ENCODE data around the gene ARFGAP2.

Gene ARFGAP2

DNA sequence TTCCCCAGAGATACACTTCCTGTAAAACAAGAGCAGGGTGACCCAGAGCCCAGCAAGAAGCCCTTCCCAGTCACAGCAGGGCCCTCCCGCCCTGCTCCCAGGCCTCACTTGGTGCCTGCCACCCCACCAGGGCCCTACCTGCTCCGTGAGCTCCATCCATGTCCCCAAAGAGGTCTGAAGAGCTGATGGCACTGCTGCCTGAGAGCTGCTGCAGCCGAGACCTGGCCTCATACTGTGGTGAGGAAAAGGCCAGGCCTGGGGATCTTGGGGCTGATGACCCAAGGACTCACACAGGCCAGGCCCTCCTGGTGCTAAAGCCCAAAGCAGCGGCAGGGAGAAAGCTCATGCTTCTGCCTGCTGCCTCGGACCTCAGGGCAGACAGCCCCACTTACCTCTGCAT lies 10.3 kb downstream of the ARFGAP2 start:
- DNase-seq = no peak

GRCh38 chr11:47165253-47165840 lies 11.3 kb downstream of the ARFGAP2 start:
- DNase-seq = no peak

DNA sequence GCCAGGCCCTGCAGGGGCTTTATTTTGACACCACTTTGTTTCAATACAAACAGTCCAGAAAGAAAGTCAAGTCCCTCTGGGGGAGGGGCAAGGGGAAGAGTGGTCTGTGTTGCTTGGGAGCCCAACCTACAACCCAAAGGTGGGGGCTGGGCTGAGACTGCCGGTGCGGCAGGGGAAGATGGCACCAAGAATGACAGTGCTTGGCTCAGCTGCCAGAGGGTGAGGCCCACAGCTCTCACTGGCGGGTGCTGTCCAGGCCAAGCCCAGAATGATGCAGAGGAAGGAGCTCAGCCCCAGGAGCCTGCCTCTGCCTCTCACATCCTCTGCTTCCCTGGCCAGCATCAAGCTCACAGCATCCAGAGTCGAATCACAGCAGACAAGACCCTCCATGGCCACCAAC lies 12.4 kb downstream of the ARFGAP2 start:
- DNase-seq = no peak

DNA sequence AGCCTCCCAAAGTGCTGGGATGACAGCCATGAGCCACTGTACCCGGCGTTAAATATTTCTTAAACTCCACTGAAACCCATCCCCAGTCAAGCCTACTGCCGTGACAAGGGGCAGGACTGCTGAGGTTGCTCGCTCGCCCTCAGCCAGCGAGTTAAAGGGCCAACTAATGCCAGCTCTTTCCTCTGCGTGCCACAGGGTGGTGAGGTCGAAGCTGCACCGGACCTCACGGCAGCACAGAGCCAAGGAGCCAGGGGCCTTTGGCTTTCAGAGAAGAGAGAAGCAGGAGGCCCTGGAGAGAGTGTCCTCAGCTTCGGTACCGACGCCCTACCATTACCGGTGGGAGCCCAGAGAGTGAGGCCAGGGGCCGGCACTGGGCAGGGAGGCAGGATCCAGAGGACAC lies 12.8 kb downstream of the ARFGAP2 start:
- no peak for DNase-seq

DNA sequence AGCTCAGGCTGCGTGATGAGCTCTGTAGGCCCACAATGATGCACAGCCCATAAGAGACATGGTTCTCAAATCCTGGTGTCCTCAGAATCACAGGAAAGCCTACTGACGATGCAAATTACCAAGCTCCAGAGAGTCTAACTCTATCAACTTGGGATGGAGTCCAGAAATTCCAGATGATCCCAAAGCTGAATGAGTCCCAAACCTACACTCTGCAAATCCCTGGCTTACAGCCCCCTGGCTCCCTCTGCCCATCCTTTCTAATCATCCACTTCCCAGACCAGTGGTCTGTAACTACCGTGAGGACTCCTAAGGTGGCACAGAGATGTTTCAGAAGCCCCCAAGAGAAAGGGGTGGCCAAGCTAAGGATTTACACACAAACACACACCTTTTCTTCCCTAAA lies 13.5 kb downstream of the ARFGAP2 start:
- DNase-seq = no peak

GRCh38 chr11:47162426-47162825 lies 14.3 kb downstream of the ARFGAP2 start:
- no peak for DNase-seq

DNA sequence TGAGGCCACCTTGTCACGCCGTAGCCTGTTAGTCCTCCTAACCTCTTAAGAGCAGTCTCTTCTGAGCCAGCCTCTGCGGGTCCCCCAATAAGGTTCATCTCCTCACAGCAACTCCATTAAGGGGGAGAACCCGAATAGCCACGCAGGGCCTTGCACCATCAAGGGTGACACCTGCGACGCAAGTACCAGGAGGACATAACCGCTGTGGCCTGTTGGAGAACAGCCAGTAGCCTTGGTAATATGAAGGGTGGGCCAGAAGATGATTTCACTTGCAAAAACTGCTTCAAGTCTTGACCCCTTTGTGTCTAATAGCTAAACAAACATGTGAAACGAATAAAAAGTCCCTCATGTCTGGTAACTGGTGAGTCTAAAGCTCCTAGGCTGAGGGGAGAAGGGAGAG lies 14.8 kb downstream of the ARFGAP2 start:
- DNase-seq = no peak

GRCh38 chr11:47161134-47161854 lies 15.4 kb downstream of the ARFGAP2 start:
- DNase-seq = peak; percentile 69

- DNase-seq = no peak
These were observed 15.9 kb downstream of the ARFGAP2 start for GRCh38 chr11:47160753-47161133.

- DNase-seq = no peak
These were observed 18.4 kb downstream of the ARFGAP2 start for GRCh38 chr11:47158242-47158641.

GRCh38 chr11:47157805-47158204 lies 18.9 kb downstream of the ARFGAP2 start:
- no peak for DNase-seq

DNA sequence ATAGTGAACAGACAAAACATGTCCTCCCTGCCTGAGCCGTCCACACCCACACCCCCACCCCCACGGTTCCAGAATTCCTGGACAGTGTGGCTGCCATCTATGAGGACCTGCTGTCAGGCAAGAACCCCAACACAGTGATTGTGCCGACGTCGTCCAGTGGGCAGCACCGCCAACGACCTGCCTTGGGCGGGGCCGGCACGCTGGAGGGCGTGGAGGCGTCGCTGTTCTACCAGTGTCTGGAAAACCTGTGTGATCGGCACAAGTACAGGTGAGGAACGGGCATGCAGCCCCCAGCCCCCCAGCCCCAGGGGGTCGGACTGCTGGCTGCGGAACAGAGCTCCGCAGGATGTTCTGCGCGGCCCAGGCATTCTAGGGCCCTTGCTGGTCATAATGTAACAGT lies 19.7 kb downstream of the ARFGAP2 start:
- no peak for DNase-seq

DNA sequence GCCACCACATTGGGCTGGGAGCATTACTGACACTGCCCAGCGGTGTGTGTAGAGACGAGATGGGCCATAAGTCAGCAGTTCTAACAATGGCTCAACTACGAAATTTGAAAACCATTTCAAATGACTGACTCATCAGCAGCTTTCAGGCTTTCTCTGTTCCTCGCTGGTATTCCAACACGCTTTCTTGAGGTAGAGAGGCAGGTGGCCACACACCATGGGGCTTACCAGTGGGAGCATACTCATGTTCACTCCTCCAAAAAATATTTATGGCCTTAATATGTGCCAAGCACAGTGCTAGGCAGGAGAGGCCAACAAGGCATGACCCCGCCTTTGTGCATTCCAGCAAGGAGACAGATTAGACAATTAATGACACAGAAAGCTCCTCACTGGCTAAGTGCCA lies 20.3 kb downstream of the ARFGAP2 start:
- no peak for DNase-seq

- DNase-seq = no peak
These were observed 20.8 kb downstream of the ARFGAP2 start for GRCh38 chr11:47155879-47156278.

- DNase-seq = no peak
These were observed 21.8 kb downstream of the ARFGAP2 start for GRCh38 chr11:47154616-47155570.

- peak; percentile 71 for DNase-seq
These were observed 23.4 kb downstream of the ARFGAP2 start for GRCh38 chr11:47152953-47153950.

- DNase-seq = no peak
These were observed 24.3 kb downstream of the ARFGAP2 start for GRCh38 chr11:47152126-47152952.

DNA sequence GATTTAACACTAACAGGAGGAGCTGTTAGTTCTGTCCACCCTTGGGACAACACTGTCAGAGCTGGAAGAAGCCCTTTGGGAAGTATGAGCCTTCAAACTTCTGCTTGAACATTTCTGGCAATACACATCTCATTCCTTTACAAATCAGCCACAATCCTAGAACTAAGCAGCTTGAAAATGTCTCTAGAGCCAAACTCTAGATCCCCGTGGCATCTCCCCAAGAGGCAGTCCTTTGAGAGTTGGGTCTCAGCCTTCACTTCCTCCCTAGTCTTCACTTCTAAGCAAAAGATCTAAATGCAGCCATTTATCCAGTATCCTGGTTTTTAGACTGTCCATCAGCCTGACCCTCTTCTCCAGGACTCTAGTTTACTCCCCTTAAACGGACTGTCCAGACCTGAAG lies 26.9 kb downstream of the ARFGAP2 start:
- DNase-seq = no peak

GRCh38 chr11:47148903-47149531 lies 27.7 kb downstream of the ARFGAP2 start:
- DNase-seq = no peak

DNA sequence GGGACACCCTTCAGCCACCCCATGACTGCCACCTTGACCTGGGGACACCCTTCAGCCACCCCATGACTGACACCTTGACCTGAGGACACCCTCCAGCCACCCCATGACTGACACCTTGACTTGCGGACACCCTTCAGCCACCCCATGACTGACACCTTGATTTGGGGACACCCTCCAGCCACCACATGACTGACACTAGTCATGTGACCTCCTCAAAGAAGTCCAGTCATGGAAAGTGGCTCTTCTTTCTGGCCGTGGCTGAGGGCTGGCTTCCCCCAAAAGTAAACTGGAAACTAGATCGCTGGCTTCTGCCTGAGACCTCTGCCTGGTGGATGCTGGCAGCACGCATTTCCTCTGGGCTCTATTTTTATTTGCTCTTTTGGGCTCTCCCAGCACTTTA lies 28.4 kb downstream of the ARFGAP2 start:
- no peak for DNase-seq

DNA sequence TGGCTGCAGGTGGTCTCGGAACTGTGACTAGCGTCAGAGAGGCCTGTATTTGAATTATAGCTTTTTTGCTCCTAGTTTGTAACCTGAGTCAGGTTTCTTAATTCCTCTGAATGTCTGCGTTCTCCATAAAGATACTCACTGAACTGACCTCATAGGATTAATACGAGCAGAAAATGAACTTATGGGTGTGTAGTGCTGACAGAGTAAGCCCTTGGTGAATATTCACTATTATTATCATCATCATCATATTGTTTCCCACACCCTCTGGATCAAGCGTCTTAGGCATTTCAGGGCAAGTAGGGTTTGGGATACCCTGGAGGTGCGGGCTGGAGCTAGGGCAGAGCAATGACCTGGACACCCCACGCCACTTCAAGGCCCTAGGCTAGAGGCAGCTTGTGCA lies 29.0 kb downstream of the ARFGAP2 start:
- no peak for DNase-seq

All from stimulated activated CD4-positive, alpha-beta T cell treated with anti-CD3 and anti-CD28 coated beads, Interleukin-15, amount 100 ng/mL, for 24 hours (primary cell).